ENCODE results near the gene NDUFA12.
"Not testable (repeated sequence)": the region's sequence is repeated elsewhere in the genome, so short reads cannot be mapped to it uniquely, and the experiment has no call there.

NDUFA12 gene
- 16.0 to 43.8 (median 30.9) reads per million in 17 experiments for total RNA-seq

DNA sequence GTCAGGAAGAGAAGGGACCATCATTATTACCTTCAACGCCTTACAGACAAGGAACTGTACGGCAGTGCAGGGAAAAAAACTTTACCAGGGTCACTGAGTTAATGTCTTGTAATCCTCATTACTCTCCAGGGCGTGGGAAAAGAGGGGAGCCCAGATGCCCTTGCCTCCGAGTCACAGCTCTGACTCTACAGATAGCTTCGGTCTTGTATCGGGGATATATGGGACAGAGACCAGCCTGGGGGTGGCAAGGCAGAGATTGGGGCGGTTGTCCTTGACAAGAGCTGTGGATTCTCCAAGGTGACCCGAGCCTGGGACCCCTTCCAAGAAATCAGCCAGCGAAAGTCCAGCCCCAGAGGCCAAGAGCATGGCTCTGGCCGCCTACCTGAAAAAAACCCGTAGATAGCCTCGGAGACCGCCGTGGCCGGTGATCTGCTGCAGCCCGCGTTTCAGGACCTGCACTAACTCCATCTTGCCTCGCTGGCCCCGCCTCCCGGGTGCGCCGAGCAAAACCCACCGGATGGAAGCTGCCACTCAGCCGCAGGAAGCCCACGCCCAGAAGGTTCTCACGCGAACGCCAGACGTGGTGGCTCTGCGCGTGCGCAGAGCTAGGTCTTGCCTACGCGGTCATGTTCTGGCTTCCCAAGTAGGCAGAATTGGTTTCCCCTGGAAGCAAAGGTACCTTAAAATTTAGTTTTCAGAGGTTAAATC is at the start of gene NDUFA12:
NDUFA12 (minus strand) TSS at position 485 of the 708 bp plus-strand sequence; CDS start at position 468, 17 bp downstream.
- peak; percentile 98 to 99 (median 98) for DNase-seq

DNA sequence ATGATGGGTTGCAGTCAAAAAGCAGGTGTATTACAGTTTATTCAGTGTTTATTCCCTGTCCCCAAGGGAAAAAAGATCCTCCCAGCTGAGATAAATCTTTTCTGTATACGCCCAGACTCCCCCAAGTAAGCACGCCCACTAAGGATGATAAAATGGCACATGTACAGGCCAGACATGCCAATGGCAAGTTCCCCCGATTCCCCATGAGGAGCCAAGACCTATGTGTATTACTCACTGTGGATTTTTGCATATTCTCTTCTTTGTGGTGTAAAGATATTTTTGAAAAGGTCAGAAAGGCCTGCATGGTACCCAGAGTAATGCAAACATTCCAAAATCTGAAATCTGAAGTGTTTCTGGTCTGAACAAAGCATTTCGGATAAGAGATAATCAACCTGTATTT is 47.7 kb upstream of the NDUFA12 start:
- no peak for DNase-seq

DNA sequence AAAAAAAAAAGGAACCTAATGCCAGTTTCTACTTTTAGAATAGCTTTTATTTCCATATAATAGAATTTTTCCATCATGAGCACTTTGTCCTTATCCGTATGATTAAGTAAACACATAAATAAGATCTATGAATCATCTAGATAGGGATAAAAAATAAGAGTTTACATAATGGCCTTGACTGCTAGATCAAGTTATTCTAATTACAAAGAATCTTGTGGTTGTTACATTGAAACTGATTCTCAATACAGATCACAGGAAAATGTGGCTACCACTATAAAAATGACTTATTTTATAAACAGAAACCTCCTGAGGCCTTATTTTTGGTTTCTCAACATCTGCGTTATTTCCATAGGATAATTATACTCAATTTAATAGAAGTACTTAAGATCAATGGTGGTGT is 34.4 kb upstream of the NDUFA12 start:
- no peak for DNase-seq

DNA sequence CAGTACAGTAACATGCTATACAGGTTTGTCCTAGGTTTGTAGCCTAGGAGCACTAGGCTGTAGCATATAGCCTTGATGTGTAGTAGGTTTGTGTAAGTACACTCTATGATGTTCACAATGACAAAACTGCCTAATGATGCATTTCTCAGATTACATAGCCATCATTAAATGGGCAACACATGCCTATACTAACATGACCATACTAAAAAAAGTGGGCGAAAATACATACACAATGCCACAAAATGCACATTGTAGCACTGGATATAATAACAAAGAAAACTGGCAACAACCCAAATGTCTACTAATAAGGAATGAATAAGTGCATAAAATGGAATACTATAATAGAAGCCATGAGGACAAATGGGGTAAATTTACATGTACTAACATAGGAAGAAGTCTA is 31.3 kb upstream of the NDUFA12 start:
- DNase-seq, result no peak

DNA sequence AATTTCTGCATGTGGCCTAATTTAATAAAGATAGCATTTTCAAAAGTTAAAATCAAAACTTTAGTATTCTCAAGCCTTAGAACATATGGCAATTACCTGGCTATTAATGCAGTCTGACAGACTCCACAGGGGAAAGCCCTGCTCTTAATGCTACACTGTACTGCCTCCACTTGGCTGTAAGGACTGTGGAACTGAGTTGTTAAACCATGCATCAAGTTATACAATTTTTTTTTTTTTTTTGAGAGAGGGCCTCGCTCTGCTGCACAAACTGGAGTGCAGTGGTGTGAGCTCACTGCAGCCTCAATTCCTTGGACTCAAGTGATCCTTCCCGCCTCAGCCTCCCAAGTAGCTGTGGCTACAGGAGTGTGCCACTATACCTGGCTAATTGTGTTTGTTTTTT is 19.0 kb upstream of the NDUFA12 start:
- DNase-seq, result no peak

GRCh38 chr12:95017482-95017881 is 14.0 kb upstream of the NDUFA12 start:
- no peak for DNase-seq

- no peak for DNase-seq
Measured at GRCh38 chr12:95016120-95016519, 12.6 kb upstream of the NDUFA12 start.

- DNase-seq, result peak in 3 of 4 experiments; percentile 5 to 33 (median 29)
Measured at GRCh38 chr12:95014554-95014953, 11.1 kb upstream of the NDUFA12 start.

- DNase-seq, result no peak
Measured at GRCh38 chr12:95006206-95006605, 2.7 kb upstream of the NDUFA12 start.

GRCh38 chr12:95004610-95005009 is 1.1 kb upstream of the NDUFA12 start:
- DNase-seq, result peak; percentile 20 to 83 (median 52)

DNA sequence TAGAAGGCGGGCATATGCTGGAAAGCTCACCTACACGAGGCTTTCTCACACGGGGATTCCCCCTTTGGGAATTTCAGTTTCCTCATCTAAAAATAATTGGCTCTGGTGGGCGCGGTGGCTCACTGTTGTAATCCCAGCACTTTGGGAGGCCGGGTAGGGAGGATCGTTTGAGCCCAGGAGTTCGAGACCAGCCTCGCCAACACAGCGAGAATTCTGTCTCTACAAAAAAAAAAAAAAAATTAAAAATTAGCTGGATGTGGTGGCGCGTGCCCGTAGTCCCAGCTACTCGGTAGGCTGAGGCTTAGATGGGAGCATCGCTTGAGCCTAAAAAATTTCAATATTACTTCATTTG is 400 bp upstream of the NDUFA12 start:
- peak in 1 of 4 experiments; percentile 6 for DNase-seq

- DNase-seq, result peak in 3 of 4 experiments; percentile 11 to 17 (median 13)
Measured at GRCh38 chr12:95002754-95003153, 743 bp downstream of the NDUFA12 start.

- DNase-seq, result peak in 2 of 4 experiments; percentile 8 to 13
Measured at GRCh38 chr12:94998326-94998725, 5.2 kb downstream of the NDUFA12 start.

DNA sequence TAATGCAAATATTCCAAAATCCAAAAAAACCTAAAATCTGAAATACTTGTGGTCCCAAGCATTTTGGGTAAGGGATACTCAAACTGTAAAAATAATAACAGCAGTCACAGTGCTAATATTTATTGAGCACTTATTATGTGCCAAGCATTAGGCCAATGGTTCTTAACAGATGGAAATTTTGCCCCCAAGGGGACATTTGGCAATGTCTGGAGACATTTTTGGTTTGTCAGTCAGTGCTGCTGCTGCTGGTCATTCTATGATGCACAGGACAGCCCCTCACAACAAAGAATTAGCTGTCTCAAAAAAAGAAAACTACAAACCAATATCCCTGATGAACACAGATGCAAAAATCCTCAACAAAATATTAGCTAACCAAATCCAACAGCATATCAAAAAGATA is 5.8 kb downstream of the NDUFA12 start:
- DNase-seq, result no peak

GRCh38 chr12:94997061-94997460 is 6.4 kb downstream of the NDUFA12 start:
- no peak for DNase-seq

GRCh38 chr12:94994312-94994711 is 9.2 kb downstream of the NDUFA12 start:
- peak in 2 of 4 experiments; percentile 2 to 4 for DNase-seq

DNA sequence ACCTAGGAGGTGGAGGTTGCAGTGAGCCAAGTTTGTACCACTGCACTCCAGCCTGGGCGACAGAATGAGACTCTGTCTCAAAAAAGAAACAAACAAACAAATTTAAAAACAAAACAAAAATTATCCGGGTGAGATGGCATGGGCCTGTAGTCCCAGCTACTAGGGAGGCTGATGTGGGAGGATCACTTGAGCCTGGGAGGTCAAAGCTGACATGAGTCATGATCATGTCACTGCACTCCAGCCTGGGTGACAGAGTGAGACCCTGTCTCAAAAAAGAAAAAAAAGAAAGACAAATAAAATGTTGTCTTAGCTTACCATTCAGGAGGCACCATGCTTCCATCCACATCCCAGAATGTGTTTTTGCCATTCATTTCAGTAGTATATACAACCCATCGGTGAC is 9.6 kb downstream of the NDUFA12 start:
- peak in 2 of 4 experiments; percentile 21 to 26 for DNase-seq

DNA sequence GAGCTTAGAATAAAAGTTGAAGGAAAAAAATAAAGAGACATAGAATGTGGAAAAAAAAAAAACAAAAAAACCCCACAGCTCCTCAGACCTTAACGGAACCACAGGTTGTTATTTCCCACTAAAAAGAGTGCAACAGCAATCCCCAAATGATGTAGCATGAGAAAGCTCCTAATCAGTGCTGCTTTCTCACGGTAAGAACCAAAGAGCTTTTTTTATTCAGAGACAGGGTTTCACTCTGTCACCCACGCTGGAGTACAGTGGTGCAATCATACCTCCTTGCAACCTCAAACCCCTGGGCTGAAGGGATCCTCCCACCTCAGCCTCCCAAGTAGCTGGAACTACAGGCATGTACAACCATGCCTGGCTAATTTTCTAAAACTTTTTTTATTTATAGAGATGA is 13.3 kb downstream of the NDUFA12 start:
- DNase-seq, result no peak

DNA sequence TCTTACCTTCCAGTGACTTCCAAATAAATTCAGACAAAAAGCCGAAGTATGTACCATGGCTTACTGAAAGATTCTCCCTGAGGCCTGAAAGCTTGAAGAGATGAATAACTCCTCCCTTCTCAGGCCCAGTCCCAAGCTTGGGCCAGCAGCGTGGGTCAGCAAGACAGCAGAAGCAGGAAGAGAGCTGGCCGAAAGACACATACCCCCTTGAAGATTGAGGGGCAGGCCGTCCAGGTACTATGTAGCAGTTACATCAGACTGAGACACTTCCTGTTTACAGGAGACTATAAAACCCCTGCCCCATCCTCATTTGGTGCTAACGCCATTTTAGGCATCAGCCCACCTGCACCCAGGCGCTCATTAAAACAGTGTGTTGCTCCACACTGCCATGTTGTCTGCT is 15.0 kb downstream of the NDUFA12 start:
- no peak for DNase-seq

GRCh38 chr12:94987801-94988200 is 15.7 kb downstream of the NDUFA12 start:
- DNase-seq, result no peak

DNA sequence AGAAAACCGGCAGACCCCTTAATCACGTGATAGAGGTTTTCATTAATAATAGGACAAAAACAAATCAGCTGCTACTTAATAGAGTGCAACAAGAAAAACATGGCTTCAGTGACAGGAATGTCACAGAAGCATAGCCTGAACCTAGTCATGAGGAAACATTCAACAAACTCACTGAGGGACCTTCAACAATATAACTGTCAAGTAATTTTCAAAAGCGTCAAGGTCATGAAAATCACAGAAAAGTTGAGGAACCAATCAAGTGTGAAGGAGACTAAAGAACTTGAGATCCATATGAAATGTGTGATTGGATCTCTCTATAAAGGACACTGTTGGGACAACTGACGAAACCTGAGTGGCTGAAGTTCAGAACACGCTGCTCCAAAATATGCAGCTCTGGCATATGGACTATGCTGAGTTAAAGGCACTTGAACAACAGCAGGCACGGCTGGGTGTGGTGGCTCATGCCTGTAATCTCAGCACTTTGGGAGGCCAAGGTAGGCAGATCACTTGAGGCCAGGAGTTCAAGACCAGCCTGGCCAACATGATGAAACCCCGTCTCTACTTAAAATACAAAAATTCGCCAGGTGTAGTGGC is 16.3 kb downstream of the NDUFA12 start:
- no peak for DNase-seq

GRCh38 chr12:94985099-94985498 is 18.4 kb downstream of the NDUFA12 start:
- not testable (repeated sequence) for DNase-seq

DNA sequence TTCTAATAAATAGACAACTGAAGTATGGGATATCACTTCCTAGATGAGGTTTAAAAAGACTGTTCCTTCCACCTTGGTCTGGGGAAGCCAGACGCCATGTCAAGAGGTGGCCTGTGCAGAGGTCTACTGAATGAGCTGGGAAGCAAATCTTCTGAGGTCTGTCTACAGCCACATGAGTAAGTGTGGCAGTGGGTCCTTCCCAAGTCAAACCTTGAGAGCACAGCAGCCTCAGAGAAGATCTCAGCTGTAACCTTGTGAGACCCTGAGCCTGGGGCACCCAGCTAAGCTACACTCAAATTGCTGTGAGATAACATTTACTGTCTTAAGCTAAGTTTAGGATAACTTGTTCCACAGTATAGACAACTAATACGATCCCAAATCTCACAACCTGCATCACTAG is 20.2 kb downstream of the NDUFA12 start:
- DNase-seq, result no peak

DNA sequence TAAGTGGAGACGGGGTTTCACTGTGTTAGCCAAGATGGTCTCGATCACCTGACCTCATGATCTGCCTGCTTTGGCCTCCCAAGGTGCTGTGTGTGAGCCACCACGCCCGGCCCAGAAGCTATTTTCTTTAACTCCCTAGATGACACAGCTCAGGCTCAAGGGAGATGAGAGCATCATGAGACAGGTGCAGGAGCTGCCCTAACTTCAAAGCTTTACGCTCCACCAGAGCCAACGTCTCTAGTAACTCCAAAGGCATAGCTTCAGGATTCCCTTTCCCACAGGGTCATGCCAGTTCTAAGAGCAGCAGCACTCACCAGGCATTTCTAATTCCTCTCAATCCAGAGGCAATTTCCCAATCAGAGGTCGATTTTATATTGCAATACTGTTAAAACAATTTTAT is 21.0 kb downstream of the NDUFA12 start:
- DNase-seq, result no peak

All from suppressor macrophage (primary cell).